ENCODE results near the gene PPIA. TPM values are rescaled to one million over a fixed set of nuclear protein-coding genes. Genes with fewer than 3 reads are reported as not detected.

The PPIA gene
- total RNA-seq, 4 donors from 2014 or later, result 631 to 1,290 (median 820) TPM

DNA sequence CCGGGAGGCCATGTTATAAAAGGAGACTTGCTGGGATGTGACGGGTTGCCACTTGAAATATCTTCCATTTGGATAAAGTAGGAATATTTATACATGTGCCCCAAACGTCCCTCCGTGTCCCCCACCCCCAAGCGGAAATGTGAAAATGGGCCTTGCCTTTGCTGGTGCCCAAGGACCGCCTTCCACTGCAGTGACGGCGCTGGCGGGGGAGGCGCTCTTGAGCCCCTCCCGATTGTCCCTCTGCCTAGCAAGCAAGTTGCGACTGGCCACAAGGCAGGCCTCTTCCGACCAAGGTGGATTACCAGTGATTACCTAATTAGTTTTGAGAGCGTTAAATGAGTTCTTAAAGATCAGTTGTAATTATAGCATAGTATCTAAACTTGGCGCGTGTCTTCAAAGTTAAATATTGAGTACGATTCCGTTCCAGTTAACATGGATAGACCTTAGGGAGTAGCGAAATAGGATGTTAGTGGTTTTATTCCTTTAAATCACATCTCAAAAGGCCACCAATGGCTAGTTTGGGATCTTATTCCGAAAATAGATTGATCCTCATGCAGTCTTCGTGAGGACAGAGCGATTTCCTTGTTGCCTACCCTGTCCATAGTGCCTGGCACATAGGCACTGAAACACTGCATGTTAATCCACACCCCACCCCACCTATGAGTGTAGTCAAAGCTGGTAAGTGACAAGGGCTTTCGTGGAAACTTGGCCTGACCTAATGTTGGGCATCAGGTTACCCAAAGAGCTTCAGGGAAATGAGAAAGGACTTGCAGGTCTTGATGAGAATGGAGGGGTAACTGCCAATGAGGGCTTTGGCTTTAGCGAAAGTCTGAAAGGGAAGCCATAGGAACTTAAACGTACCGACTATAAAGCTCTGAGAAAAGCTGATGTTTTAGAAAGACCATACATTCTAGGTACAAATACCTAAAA lies 1.1 kb downstream of the PPIA start:
- TF ChIP-seq POLR2AphosphoS5 (IDR thresholded peaks at IDR 0.05), result peak; percentile 43 to 70 (median 68)
- TF ChIP-seq POLR2A (IDR thresholded peaks at IDR 0.05), result peak; percentile 37
- TF ChIP-seq EP300 (IDR thresholded peaks at IDR 0.05; ENCODE audit: low read depth), result no peak
- TF ChIP-seq, protein P1, sequence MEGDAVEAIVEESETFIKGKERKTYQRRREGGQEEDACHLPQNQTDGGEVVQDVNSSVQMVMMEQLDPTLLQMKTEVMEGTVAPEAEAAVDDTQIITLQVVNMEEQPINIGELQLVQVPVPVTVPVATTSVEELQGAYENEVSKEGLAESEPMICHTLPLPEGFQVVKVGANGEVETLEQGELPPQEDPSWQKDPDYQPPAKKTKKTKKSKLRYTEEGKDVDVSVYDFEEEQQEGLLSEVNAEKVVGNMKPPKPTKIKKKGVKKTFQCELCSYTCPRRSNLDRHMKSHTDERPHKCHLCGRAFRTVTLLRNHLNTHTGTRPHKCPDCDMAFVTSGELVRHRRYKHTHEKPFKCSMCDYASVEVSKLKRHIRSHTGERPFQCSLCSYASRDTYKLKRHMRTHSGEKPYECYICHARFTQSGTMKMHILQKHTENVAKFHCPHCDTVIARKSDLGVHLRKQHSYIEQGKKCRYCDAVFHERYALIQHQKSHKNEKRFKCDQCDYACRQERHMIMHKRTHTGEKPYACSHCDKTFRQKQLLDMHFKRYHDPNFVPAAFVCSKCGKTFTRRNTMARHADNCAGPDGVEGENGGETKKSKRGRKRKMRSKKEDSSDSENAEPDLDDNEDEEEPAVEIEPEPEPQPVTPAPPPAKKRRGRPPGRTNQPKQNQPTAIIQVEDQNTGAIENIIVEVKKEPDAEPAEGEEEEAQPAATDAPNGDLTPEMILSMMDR (IDR thresholded peaks at IDR 0.05), result peak; percentile 39 to 51 (median 47)
- H3K27me3 ChIP-seq, result no peaks in the 10 kb centered on the region
- intact Hi-C loops (cut with DNase I; ENCODE audit: low total_unique reads), result no loop called here
- peak overlapping the region; percentile 79 to 94 (median 82) for H3K4me3 ChIP-seq
- 0 to 1% methylated on average over 6 to 26 of the region's 26 CpGs for WGBS, 2 donors (ENCODE audit: low coverage in 1 of 2)
- peaks cover 8 to 28% (median 22%) of the 10 kb centered on the region in 4 donors for H3K4me1 ChIP-seq
- peaks cover 0 to 34% (median 15%) of the 10 kb centered on the region in 4 donors for H3K36me3 ChIP-seq
- DNase-seq, result peak; percentile 93
- H3K9me3 ChIP-seq, result no peaks in the 10 kb centered on the region
- in situ Hi-C loops (cut with MboI; ENCODE audit: low pct_ligation_motif_present in 1 of 4, low pct_unique_long_range_greater_than_20kb in 1 of 4, low sequenced_read_pairs in 3 of 4), result loop anchor here in 1 of 4 donors (10.0 kb wide), 1 partner anchor 47 kb away; the partner anchor contains the start of gene H2AZ2
- peak overlapping the region; percentile 99 to 100 (median 100) for H3K27ac ChIP-seq

DNA sequence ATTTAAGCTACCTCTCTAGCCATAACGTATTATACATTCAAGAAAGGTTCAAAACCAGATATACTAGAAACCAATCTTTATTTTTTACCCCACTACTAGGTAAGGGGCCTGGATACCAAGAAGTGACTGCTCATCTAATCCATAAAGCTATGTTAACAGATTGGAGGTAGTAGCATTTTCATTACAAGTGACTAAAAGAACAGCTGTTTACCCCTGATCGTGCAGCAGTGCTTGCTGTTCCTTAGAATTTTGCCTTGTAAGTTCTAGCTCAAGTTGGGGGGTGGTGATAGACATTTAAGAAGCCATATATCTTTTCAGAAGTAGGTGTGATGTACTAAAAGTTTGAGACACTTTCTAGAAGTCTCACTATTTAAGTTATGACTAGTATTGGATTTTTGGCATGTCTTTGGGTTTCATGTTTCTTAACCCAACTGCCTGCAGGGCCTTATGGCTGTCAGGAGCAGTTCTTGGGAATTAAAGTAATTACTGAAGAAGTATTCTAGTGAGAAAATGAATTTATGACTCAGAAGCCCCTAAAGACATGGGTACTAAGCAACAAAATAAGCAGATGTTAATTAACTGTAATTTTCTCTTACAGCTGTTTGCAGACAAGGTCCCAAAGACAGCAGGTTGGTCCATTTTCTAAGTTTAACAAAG lies 2.3 kb downstream of the PPIA start:
- peak overlapping the region; percentile 99 to 100 (median 100) for H3K27ac ChIP-seq
- no peaks in the 10 kb centered on the region for H3K9me3 ChIP-seq
- in situ Hi-C loops (cut with MboI; ENCODE audit: low pct_ligation_motif_present in 1 of 4, low pct_unique_long_range_greater_than_20kb in 1 of 4, low sequenced_read_pairs in 3 of 4) (loop anchor here in 1 of 4 donors (10.0 kb wide), 1 partner anchor 46 kb away; the partner anchor contains the start of gene H2AZ2), intact Hi-C loops (cut with DNase I; ENCODE audit: low total_unique reads) (no loop called here)
- peaks cover 0 to 45% (median 20%) of the 10 kb centered on the region in 4 donors for H3K36me3 ChIP-seq
- peak overlapping the region in 3 of 4 donors; percentile 79 to 83 (median 80) for H3K4me3 ChIP-seq
- WGBS, 2 donors (ENCODE audit: low coverage in 1 of 2), result 5 to 10% methylated on average over 2 of the region's 2 CpGs
- TF ChIP-seq, protein P1 (IDR thresholded peaks at IDR 0.05), result no peak
- no peak for TF ChIP-seq POLR2A (IDR thresholded peaks at IDR 0.05)
- TF ChIP-seq POLR2AphosphoS5 (IDR thresholded peaks at IDR 0.05), result no peak
- TF ChIP-seq EP300 (IDR thresholded peaks at IDR 0.05; ENCODE audit: low read depth), result no peak
- no peaks in the 10 kb centered on the region for H3K27me3 ChIP-seq
- no peak for DNase-seq
- peaks cover 8 to 28% (median 22%) of the 10 kb centered on the region in 4 donors for H3K4me1 ChIP-seq

DNA sequence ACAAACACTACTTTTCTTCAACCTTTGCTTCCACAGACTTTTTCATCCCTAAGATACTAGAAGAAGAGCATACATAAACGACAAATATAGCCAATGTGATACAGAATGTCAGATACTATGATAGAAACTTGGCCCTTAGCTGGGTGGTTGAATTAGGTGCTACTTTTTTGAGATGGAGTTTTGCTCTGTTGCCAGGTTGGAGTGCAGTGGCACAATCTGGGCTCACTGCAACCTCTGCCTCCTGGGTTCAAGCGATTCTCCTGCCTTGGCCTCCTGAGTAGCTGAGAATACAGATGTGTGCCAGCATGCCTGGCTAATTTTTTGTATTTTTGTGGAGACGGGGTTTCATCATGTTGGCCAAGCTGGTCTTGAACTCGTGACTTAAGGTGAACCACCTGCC lies 3.5 kb downstream of the PPIA start:
- peaks cover 8 to 28% (median 22%) of the 10 kb centered on the region in 4 donors for H3K4me1 ChIP-seq
- no peaks in the 10 kb centered on the region for H3K27me3 ChIP-seq
- H3K36me3 ChIP-seq, result peaks cover 0 to 48% (median 23%) of the 10 kb centered on the region in 4 donors
- no peak overlapping the region for H3K27ac ChIP-seq
- no peaks in the 10 kb centered on the region for H3K9me3 ChIP-seq
- no peak overlapping the region for H3K4me3 ChIP-seq
- intact Hi-C loops (cut with DNase I; ENCODE audit: low total_unique reads), result no loop called here
- in situ Hi-C loops (cut with MboI; ENCODE audit: low pct_ligation_motif_present in 1 of 4, low pct_unique_long_range_greater_than_20kb in 1 of 4, low sequenced_read_pairs in 3 of 4), result loop anchor here in 1 of 4 donors (10.0 kb wide), 1 partner anchor 45 kb away; the partner anchor contains the start of gene H2AZ2
- TF ChIP-seq POLR2AphosphoS5 (IDR thresholded peaks at IDR 0.05), result no peak
- no peak for TF ChIP-seq POLR2A (IDR thresholded peaks at IDR 0.05)
- no peak for TF ChIP-seq EP300 (IDR thresholded peaks at IDR 0.05; ENCODE audit: low read depth)
- TF ChIP-seq, protein P1 (IDR thresholded peaks at IDR 0.05), result no peak
- 57 to 73% methylated on average over 1 to 4 of the region's 4 CpGs for WGBS, 2 donors (ENCODE audit: low coverage in 1 of 2)
- no peak for DNase-seq

DNA sequence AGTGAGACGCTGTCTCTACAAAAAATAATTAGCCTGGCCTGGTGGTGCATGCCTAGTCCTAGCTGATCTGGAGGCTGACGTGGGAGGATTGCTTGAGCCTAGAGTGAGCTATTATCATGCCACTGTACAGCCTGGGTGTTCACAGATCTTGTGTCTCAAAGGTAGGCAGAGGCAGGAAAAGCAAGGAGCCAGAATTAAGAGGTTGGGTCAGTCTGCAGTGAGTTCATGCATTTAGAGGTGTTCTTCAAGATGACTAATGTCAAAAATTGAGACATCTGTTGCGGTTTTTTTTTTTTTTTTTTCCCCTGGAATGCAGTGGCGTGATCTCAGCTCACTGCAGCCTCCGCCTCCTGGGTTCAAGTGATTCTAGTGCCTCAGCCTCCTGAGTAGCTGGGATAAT lies 5.4 kb downstream of the PPIA start:
- in situ Hi-C loops (cut with MboI; ENCODE audit: low pct_ligation_motif_present in 1 of 4, low pct_unique_long_range_greater_than_20kb in 1 of 4, low sequenced_read_pairs in 3 of 4), result no loop called here
- TF ChIP-seq EP300 (IDR thresholded peaks at IDR 0.05; ENCODE audit: low read depth) (no peak), POLR2A (IDR thresholded peaks at IDR 0.05) (no peak), POLR2AphosphoS5 (IDR thresholded peaks at IDR 0.05) (no peak)
- TF ChIP-seq, protein P1 (IDR thresholded peaks at IDR 0.05), result no peak

More for the DNA sequence above, 5.4 kb downstream of the PPIA start:
- no peak for DNase-seq
- no peaks in the 10 kb centered on the region for H3K9me3 ChIP-seq
- H3K36me3 ChIP-seq, result peaks cover 0 to 48% (median 23%) of the 10 kb centered on the region in 4 donors
- no peak overlapping the region for H3K4me3 ChIP-seq
- H3K27me3 ChIP-seq, result no peaks in the 10 kb centered on the region
- no peak overlapping the region for H3K27ac ChIP-seq
- WGBS, 2 donors (ENCODE audit: low coverage in 1 of 2), result 80 to 88% methylated on average over 3 to 5 of the region's 5 CpGs
- peaks cover 8 to 23% (median 16%) of the 10 kb centered on the region in 4 donors for H3K4me1 ChIP-seq
- intact Hi-C loops (cut with DNase I; ENCODE audit: low total_unique reads), result no loop called here

Measured in transverse colon (tissue), 4 donors.